GM12872 (cell line): Measurements from ENCODE around the gene SMARCA2.

ENCODE experiments used
- TF ChIP-seq, protein P1 (sequence below): IDR thresholded peaks from 3 replicates; pipeline ENCODE4 v1.5.1; 2011; ENCODE audit warnings: low read depth, mild to moderate bottlenecking, low read length, moderate library complexity; ENCODE audit not compliant: insufficient read depth

SMARCA2 gene

DNA sequence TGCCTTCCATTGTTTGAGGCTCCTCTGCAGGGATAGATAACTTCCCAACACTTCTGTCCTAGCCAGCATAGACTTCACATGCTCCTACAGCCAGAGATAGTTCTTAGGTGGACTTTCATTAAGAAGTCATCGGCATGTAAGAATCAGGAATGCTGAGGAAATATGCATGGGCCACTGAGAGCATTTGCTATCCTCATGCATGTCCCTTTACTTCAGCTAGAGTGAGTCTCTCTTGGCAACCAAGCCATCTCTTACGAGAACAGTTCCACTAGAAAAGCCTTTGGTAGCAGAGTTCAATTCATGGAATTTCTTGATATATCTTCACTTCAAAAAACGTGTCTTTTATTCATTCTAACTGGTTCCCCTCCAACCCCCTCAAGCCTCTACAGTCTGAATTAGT lies 202.4 kb downstream of the SMARCA2 start:
- TF ChIP-seq, protein P1, sequence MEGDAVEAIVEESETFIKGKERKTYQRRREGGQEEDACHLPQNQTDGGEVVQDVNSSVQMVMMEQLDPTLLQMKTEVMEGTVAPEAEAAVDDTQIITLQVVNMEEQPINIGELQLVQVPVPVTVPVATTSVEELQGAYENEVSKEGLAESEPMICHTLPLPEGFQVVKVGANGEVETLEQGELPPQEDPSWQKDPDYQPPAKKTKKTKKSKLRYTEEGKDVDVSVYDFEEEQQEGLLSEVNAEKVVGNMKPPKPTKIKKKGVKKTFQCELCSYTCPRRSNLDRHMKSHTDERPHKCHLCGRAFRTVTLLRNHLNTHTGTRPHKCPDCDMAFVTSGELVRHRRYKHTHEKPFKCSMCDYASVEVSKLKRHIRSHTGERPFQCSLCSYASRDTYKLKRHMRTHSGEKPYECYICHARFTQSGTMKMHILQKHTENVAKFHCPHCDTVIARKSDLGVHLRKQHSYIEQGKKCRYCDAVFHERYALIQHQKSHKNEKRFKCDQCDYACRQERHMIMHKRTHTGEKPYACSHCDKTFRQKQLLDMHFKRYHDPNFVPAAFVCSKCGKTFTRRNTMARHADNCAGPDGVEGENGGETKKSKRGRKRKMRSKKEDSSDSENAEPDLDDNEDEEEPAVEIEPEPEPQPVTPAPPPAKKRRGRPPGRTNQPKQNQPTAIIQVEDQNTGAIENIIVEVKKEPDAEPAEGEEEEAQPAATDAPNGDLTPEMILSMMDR: no peak

DNA sequence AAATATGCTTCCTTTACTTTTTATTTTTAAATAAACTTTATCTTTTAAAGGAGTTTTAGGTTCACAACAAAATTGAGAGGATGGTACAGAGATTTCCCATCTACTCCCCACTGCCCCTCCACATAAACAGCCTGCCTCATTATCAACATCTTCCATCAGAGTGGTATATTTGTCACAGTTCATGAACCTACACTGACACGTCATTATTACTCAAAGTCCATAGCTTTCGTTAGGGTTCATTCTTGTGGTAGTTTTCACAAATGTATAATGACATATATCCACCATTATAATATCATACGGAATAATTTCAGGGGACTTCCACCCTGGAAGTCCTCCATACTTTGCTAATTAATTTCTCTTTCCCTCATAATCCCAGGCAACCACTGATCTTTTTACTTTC lies 204.9 kb downstream of the SMARCA2 start:
- TF ChIP-seq, protein P1: no peak

DNA sequence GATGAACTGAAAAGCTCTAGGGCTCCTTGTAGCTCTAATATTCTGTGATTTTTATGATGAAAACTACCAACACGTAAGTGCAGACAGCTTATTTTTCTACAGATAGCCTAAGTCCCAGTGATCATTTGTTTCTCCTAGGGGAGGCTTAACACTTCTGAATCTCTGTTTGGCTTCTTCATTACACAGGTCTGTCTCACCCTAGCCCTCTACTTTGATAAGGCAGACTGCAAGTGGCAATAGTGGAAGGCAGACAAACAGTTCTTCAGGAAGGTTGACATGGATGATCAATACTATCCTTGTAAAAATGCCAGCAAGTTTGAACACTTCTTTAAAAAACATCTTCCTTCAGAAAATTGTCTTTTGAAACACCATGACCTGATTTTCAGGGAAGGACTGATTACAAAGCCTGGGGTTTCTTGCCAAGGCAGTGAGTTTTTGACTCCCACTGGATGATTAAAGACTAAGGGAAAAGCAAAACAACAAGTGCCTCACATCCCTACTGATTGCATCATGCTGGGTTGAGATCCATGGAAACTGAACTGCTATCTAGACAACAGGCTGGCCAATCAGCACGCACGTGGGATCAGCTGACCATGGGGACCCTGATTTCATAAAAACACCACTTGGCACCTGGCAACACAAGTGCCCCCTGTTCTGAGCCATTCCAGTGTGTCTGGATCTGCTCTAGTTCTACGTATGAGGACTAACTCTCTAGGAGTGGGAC lies 212.2 kb downstream of the SMARCA2 start:
- TF ChIP-seq, protein P1: no peak

DNA sequence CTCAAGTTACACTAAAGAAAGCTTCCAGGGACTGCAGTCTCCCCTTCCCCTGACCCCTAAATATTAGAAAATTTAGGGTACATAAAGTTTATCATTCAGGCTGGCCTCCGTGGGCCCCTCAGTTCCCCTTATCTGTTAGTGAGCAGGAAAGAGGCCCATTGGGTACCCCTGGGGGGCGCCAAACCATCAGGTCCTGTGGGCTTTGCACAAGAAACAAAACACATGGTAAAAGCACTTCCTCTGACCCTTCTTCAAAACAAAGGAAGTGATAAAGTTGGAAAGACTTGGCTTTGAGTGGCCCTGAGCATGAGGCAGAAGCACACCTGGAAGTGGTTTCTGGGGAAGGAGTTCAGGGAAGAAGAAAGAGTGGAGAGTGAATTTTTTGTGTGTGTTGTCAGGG lies 213.0 kb downstream of the SMARCA2 start:
- TF ChIP-seq, protein P1: peak; percentile 44; the same call in 2 of the 3 replicates

DNA sequence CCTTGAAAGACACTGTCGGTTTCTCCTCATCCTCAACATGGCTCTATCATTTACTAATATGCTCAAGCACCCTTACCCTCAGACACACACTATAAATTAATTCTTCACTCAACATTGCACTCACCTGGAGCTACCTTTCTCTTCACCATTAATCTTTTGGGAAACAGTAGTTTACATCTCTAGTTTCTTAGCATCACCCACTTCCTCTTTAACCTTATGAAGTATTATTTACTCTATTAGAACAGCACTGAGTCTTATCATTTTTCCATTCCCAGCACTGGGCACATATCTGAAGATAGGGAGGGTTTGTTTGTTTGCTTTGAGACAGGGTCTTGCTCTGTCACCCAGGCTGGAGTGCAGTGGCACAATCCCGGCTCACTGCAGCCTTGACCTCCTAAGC lies 213.5 kb downstream of the SMARCA2 start:
- TF ChIP-seq, protein P1: no peak

DNA sequence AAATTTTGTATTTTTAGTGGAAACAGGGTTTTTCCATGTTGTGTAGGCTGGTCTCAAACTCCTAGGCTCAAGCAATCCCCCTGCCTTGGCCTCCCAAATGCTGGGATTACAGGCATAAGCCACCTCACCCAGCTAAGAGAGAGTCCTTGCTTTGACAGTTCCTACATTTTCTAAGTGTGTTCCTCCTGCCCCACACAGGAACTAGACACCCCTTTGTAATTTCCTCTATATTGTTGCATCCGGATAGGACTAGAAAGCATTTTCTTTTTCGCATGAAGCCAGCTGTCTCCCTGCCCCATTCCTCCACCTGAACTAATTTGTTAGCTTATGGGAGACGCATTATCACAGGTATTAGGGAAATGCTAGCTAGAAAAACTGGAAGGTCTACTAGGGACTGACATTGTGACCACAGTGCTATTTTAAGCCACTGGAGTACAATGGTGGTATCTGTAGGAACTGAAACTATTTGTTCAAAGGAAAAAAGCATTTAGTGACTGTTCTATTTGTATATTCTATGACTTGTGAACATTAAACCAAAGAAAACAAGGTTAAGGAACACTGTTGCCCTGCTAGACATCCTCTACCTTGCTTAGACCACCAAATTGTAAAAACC lies 214.1 kb downstream of the SMARCA2 start:
- TF ChIP-seq, protein P1: no peak

DNA sequence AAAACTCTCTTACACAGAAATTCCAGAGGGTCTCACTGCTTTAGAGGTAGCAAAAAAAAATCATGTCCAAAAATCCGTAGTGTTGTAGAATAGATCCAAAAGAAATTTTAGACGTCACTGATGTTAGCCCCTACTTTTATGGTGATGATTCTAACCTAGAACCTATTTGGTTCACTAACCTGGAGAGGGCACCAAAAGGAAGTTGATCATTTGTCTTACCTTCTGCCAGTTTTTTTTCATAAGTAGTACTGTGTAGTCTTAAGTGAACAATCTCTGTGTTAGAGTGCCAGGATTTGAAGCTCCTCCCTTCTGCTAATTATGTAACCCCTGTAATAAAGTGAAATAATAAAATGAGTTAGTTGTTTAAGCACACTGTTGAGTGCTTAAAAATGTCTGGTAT lies 215.2 kb downstream of the SMARCA2 start:
- TF ChIP-seq, protein P1: no peak
